ENCODE data around the gene PCBP3. TPM values are rescaled to one million over a fixed set of nuclear protein-coding genes. Genes with fewer than 3 reads are reported as not detected.
"Not testable (repeated sequence)": the region's sequence is repeated elsewhere in the genome, so short reads cannot be mapped to it uniquely, and the experiment has no call there.

The PCBP3 gene
- total and polyA plus RNA-seq, 10 of the 15 experiments (the other 5 are each of a cell fraction or from before 2014, with no cell fraction given) = 0.09 to 1.3 (median 0.46) TPM; not detected in 3

DNA sequence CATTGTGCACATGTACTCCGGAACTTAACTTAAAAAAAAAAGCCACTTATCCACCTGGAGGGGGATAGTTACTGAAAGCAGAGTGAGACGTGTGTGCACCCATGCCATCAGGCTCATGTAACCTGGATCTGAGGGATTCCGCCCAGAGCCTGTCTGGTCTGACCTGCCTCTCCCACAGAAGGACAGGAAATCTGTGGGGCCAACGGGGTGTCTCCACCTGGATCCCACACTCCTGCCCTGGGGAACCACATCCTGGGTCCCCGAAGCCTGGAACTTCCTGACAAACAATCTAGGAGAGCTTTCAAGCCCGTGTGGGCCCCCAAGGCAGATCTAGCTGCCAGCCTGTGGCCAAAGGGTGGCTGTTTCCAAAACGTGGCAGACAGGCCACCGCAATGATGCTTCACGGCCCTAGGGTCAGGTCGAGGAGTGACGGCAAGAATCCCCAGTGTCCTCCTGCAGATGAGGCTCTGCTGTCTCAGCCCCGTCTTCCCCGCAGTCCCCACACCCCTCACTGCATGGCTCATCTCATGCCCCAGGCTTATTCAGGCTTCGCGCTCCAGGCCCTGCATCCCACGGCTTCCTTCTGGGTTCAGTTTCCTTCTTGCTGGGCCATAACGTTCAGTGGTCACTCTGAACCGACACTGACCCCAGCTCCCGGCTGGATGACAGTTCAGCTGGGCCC is 21.0 kb upstream of the PCBP3 start (continued):
- TF ChIP-seq, protein P1, sequence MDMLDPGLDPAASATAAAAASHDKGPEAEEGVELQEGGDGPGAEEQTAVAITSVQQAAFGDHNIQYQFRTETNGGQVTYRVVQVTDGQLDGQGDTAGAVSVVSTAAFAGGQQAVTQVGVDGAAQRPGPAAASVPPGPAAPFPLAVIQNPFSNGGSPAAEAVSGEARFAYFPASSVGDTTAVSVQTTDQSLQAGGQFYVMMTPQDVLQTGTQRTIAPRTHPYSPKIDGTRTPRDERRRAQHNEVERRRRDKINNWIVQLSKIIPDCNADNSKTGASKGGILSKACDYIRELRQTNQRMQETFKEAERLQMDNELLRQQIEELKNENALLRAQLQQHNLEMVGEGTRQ (IDR thresholded peaks at IDR 0.05; ENCODE audit: borderline replicate concordance, low read depth, low read length) = no peak
- TF ChIP-seq NFYB (IDR thresholded peaks at IDR 0.05; ENCODE audit: insufficient read depth, low read depth, low read length) = no peak

DNA sequence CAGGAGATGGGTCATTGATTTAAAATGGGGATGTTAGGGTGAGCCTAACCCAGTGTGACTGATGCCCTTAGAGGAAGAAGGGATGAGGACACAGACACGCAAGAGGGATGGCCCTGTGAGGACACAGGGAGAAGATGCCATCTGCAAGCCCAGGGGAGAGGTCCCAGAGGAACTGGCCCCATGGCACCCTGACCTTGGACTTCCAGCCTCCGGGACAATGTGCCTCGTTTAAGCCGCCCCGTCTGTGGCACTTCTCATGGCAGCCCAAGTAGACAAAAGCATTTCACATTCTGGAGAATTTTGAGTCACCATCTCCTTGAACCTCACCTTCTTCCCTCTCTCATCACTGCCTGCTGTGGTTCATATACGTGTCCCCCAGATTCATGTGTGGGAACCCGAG is 20.1 kb upstream of the PCBP3 start:
- FAIRE-seq = no peak
- Histone ChIP-seq H3K9me3 (replicated peaks; ENCODE audit: control insufficient read depth, insufficient read depth, low read length) (no peaks in the 10 kb centered on the region; the same call in 2 of the 3 replicates), H3K4me1 (ENCODE audit: control insufficient read depth, insufficient read depth, low read length) (no peaks in the 10 kb centered on the region), H3K4me2 (ENCODE audit: control insufficient read depth, insufficient read depth) (no peak overlapping the region), H3K27me3 (replicated peaks in 1 of 2; ENCODE audit: control insufficient read depth in 2 of 2, insufficient read depth in 2 of 2, low read length in 1 of 2) (no peaks in the 10 kb centered on the region), H2AFZ (ENCODE audit: control insufficient read depth, low read depth, low read length) (no peak overlapping the region), H3K79me2 (ENCODE audit: control insufficient read depth, insufficient read depth, low read length) (no peaks in the 10 kb centered on the region), H3K27ac (ENCODE audit: control insufficient read depth, insufficient read depth) (no peak overlapping the region), H4K20me1 (ENCODE audit: control insufficient read depth, insufficient read depth) (no peaks in the 10 kb centered on the region), H3K4me3 (no peak overlapping the region), H3K9ac (ENCODE audit: control insufficient read depth, insufficient read depth, low read length) (no peak overlapping the region), H3K36me3 (ENCODE audit: control insufficient read depth in 2 of 2, insufficient read depth in 2 of 2, low read length in 1 of 2) (no peaks in the 10 kb centered on the region)
- RAD21 ChIA-PET (ENCODE audit: unreplicated experiment) = no interaction called here
- no peak for ATAC-seq
- no peak for DNase-seq (ENCODE audit: low read depth, low spot score)
- POLR2A ChIA-PET = no interaction called here
- intact Hi-C loops (cut with micrococcal nuclease; ENCODE audit: unreplicated experiment) (no loop called here), in situ Hi-C loops (cut with MboI) (no loop called here)
- WGBS (ENCODE audit: insufficient coverage, insufficient replicate concordance, low lambda C conversion rate, missing lambda C conversion rate) = 61% methylated on average over 5 of the region's 7 CpGs
- TF ChIP-seq POLR2A (IDR thresholded peaks at IDR 0.05; ENCODE audit: low read depth, low read length) = no peak
- no peak for TF ChIP-seq MTA2 (IDR thresholded peaks at IDR 0.05; ENCODE audit: low read depth)
- TF ChIP-seq ASH2L (IDR thresholded peaks at IDR 0.05; ENCODE audit: borderline replicate concordance, low read depth) = no peak
- TF ChIP-seq FOXK2 (IDR thresholded peaks at IDR 0.05) = no peak
- no peak for TF ChIP-seq CHD1 (IDR thresholded peaks at IDR 0.05; ENCODE audit: low read depth, low read length)
- TF ChIP-seq, protein P2, sequence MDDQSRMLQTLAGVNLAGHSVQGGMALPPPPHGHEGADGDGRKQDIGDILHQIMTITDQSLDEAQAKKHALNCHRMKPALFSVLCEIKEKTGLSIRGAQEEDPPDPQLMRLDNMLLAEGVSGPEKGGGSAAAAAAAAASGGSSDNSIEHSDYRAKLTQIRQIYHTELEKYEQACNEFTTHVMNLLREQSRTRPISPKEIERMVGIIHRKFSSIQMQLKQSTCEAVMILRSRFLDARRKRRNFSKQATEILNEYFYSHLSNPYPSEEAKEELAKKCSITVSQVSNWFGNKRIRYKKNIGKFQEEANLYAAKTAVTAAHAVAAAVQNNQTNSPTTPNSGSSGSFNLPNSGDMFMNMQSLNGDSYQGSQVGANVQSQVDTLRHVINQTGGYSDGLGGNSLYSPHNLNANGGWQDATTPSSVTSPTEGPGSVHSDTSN (IDR thresholded peaks at IDR 0.05; ENCODE audit: insufficient replicate concordance, low read depth, low read length) = no peak
- no peak for TF ChIP-seq ZNF207 (IDR thresholded peaks at IDR 0.05; ENCODE audit: borderline replicate concordance)
- no peak for TF ChIP-seq CHD4 (IDR thresholded peaks at IDR 0.05)
- TF ChIP-seq KLF5 (IDR thresholded peaks at IDR 0.05; ENCODE audit: partially characterized antibody) = no peak
- no peak for TF ChIP-seq GABPA (IDR thresholded peaks at IDR 0.05; ENCODE audit: low read depth)
- TF ChIP-seq SMARCA5 (IDR thresholded peaks at IDR 0.05) = no peak
- no TSS peak for BruUV-seq (replicated peaks)
- SMC1A ChIA-PET (ENCODE audit: uncharacterized antibody, unreplicated experiment) = interaction anchor here (0.8 to 1.3 kb wide), 3 partner anchors 17 to 34 kb away, joined by 3 to 4 read pairs (median 3); no protein-coding TSS in a partner anchor
- CTCF ChIA-PET = no interaction called here

DNA sequence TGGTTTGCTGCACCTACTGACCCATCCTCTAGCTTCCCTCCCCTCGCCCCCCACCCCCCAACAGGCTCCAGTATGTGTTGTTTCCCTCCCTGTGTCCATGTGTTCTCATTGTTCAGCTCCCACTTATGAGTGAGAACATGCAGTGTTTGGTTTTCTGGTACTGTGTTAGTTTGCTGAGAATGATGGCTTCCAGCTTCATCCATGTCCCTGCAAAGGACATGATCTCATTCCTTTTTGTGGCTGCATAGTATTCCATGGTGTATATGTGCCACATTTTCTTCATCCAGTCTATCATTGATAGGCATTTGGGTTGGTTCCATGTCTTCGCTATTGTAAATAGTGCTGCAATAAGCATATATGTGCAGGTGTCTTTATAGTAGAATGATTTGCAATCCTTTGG is 17.4 kb upstream of the PCBP3 start:
- DNase-seq (ENCODE audit: low read depth, low spot score); H3K4me2 ChIP-seq (ENCODE audit: control insufficient read depth, insufficient read depth); H3K36me3 ChIP-seq (ENCODE audit: control insufficient read depth in 2 of 2, insufficient read depth in 2 of 2, low read length in 1 of 2); in situ Hi-C loops (cut with MboI); H3K4me1 ChIP-seq (ENCODE audit: control insufficient read depth, insufficient read depth, low read length); H3K9me3 ChIP-seq (replicated peaks; ENCODE audit: control insufficient read depth, insufficient read depth, low read length); FAIRE-seq; CTCF ChIA-PET; BruUV-seq (replicated peaks); intact Hi-C loops (cut with micrococcal nuclease; ENCODE audit: unreplicated experiment); H2AFZ ChIP-seq (ENCODE audit: control insufficient read depth, low read depth, low read length); H3K79me2 ChIP-seq (ENCODE audit: control insufficient read depth, insufficient read depth, low read length); SMC1A ChIA-PET (ENCODE audit: uncharacterized antibody, unreplicated experiment); H3K27me3 ChIP-seq (replicated peaks in 1 of 2; ENCODE audit: control insufficient read depth in 2 of 2, insufficient read depth in 2 of 2, low read length in 1 of 2); ATAC-seq; POLR2A ChIA-PET; H3K9ac ChIP-seq (ENCODE audit: control insufficient read depth, insufficient read depth, low read length); H3K27ac ChIP-seq (ENCODE audit: control insufficient read depth, insufficient read depth); RAD21 ChIA-PET (ENCODE audit: unreplicated experiment); H4K20me1 ChIP-seq (ENCODE audit: control insufficient read depth, insufficient read depth); H3K4me3 ChIP-seq: not testable (repeated sequence)
- WGBS (ENCODE audit: insufficient coverage, insufficient replicate concordance, low lambda C conversion rate, missing lambda C conversion rate) = 50% methylated on average over 2 of the region's 2 CpGs

Measured in GM12878 (cell line).